Measurements from ENCODE around the gene FHL1. TPM values are rescaled to one million over a fixed set of nuclear protein-coding genes. Genes with fewer than 3 reads are reported as not detected.

FHL1 gene
- total RNA-seq, 1 donor from 2014 or later, result 4.5 TPM

DNA sequence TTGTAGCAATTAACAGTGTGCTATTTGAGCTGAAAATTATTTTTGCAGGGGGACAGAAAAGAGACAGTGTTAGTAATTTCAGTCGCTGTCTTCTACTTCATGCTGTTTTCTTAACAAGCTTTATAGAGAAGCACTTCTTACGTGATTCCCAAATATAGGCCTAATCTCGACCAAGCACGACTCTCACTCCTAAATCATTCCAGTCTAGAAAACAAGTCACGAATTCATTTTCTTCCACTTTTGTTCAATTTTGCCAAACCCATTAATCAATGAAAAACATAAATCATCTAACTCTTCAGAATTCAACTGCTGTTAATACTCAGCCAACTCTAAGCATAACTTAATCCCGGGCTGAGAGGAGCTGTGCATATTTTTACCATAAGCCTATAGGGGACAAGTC, 21.0 kb upstream of the FHL1 start:
- Mint-ChIP-seq H3K4me1 (ENCODE audit: low read depth) (peaks cover 10% of the 10 kb centered on the region), H3K9me3 (no peaks in the 10 kb centered on the region), H3K4me3 (ENCODE audit: low read depth) (no peak overlapping the region), H3K27me3 (ENCODE audit: low read depth) (no peaks in the 10 kb centered on the region), H3K36me3 (ENCODE audit: low read depth) (no peaks in the 10 kb centered on the region), H3K27ac (no peak overlapping the region)
- DNase-seq (ENCODE audit: low spot score), result no peak
- intact Hi-C loops (cut with micrococcal nuclease), result no loop called here

DNA sequence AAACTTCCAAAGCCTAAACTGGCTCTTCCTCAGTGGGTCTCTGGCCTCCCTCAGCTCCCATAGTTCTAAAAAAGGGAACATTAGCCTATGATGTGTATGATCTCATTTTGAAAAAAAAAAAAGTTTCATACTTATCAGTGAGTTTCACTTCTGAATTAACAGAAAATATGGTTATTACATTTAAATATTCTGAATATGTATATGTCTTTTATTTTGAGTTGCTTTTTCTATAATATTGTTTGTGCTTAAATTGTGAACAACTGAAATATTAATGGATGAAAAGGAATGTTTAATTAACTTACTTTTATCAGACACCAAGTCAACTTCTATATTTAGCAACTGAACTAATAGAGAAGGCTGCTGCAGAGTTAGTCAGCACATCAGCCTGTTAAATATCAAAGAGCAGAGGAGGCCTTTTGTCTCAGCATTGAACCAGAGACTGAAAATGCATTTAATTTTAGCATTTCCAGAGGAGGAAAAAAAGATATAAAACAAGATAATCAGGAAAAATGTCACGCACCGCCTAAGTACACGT, 20.4 kb upstream of the FHL1 start:
- H3K27ac Mint-ChIP-seq, result no peak overlapping the region
- H3K4me3 Mint-ChIP-seq (ENCODE audit: low read depth), result no peak overlapping the region
- H3K27me3 Mint-ChIP-seq (ENCODE audit: low read depth), result no peaks in the 10 kb centered on the region
- no peak for DNase-seq (ENCODE audit: low spot score)
- no peaks in the 10 kb centered on the region for H3K36me3 Mint-ChIP-seq (ENCODE audit: low read depth)
- peaks cover 12% of the 10 kb centered on the region for H3K4me1 Mint-ChIP-seq (ENCODE audit: low read depth)
- intact Hi-C loops (cut with micrococcal nuclease), result no loop called here
- no peaks in the 10 kb centered on the region for H3K9me3 Mint-ChIP-seq

DNA sequence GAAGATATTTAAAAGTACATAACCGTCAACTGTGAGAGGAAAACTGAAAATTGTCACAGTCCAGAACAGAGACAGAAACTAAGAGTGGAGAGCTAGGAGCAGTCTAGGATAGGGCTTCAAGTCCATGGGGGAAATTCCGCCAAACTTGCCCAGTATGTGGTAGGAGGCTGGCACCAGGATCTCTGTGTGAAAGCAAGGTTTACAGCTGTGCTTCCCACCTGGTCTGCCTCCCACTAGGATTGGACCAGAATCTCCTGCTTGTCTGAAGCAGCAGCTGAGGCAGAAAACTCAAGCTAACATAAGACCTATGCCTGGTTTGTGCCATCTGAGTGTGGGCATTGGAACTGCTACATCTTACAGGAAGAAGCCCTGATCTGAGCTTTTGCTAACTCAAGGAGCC, 18.6 kb upstream of the FHL1 start:
- intact Hi-C loops (cut with micrococcal nuclease), result no loop called here
- H3K4me1 Mint-ChIP-seq (ENCODE audit: low read depth), result peaks cover 12% of the 10 kb centered on the region
- DNase-seq (ENCODE audit: low spot score), result no peak
- H3K27ac Mint-ChIP-seq, result no peak overlapping the region
- no peaks in the 10 kb centered on the region for H3K9me3 Mint-ChIP-seq
- no peaks in the 10 kb centered on the region for H3K27me3 Mint-ChIP-seq (ENCODE audit: low read depth)
- no peaks in the 10 kb centered on the region for H3K36me3 Mint-ChIP-seq (ENCODE audit: low read depth)
- no peak overlapping the region for H3K4me3 Mint-ChIP-seq (ENCODE audit: low read depth)

DNA sequence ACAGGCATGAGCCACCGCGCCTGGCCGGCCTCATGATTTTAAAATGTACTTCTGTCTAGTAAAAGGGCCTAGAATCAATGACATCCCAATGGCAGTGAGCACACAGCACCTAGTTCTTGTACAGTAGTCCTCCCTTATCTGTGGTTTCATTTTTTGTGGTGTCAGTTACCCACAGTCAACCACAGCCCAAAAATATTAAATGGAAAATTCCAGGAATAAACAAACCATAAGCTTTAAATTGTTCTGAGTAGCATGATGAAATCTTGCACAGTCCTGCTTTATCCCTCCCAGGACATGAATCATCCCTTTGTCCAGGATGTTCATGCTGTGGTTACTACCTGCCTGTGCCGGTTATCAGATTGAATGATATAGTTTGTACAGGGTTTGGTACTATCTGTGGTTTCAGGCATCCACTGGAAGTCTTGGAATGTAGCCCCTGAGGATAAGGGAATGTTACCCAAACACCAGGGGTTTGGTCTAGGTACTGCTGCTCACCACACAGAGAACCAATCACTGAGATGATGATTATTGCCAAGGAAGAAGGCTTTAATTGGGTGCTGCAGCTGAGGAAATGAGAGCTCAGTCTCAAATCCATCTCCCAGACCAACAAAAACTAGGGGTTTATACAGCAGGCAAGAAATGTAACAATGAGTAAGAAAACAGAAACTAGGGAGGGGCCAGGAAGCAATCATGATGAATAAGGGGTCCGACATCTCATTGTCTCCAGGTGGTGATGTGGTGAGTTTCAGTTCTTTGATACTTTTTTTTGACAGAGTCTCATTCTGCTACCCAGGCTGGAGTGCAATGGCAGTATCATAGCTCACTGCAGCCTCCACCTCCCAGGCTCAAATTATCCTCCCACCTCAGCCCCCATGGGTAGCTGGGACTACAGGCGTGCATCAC, 16.2 kb upstream of the FHL1 start:
- Mint-ChIP-seq H3K27me3 (ENCODE audit: low read depth) (no peaks in the 10 kb centered on the region), H3K4me3 (ENCODE audit: low read depth) (no peak overlapping the region), H3K4me1 (ENCODE audit: low read depth) (peaks cover 12% of the 10 kb centered on the region), H3K9me3 (no peaks in the 10 kb centered on the region), H3K36me3 (ENCODE audit: low read depth) (no peaks in the 10 kb centered on the region), H3K27ac (peak overlapping the region; percentile 25)
- DNase-seq (ENCODE audit: low spot score), result no peak
- intact Hi-C loops (cut with micrococcal nuclease), result loop anchor here (1.0 kb wide), 1 partner anchor 16 kb away; the partner anchor contains the start of gene FHL1

DNA sequence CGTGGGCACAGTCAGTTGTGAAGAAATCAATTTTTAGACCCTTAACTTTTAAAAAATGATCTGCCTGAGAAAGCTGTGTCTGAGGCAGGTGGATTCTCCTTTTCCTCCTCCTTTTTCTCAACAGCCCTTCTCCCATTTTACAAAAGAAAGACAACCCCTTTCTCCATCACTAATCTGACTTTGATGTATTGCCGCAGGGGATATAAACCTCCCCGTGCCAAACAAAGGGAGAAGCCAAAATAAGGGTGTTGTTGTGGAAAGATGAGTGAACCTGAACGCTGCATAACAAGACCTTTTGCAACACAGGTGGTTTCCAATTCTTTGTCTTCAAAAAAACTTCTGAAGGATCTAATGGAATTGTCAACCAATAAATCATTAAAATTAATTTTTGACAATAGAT, 8.4 kb upstream of the FHL1 start:
- Mint-ChIP-seq H3K27me3 (ENCODE audit: low read depth) (no peaks in the 10 kb centered on the region), H3K9me3 (no peaks in the 10 kb centered on the region), H3K4me3 (ENCODE audit: low read depth) (no peak overlapping the region), H3K4me1 (ENCODE audit: low read depth) (peaks cover 2% of the 10 kb centered on the region), H3K36me3 (ENCODE audit: low read depth) (no peaks in the 10 kb centered on the region), H3K27ac (no peak overlapping the region)
- DNase-seq (ENCODE audit: low spot score), result no peak
- intact Hi-C loops (cut with micrococcal nuclease), result no loop called here

DNA sequence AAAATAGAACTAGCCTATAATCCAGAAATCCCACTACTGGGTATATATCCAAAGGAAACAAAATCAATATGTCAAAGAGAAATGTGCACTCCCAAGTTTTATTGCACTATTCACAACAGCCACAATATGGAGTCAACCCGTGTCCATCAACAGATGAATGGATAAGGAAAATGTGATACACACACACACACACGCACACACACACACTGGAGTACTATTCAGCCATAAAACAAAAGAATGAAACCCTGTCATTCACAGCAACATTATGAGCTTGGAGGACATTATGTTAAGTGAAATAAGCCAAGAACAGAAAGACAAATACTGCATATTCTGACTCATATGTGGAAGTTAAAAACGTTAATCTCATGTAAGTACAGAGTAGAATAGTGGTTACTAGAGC, 5.8 kb upstream of the FHL1 start:
- intact Hi-C loops (cut with micrococcal nuclease), result no loop called here

DNA sequence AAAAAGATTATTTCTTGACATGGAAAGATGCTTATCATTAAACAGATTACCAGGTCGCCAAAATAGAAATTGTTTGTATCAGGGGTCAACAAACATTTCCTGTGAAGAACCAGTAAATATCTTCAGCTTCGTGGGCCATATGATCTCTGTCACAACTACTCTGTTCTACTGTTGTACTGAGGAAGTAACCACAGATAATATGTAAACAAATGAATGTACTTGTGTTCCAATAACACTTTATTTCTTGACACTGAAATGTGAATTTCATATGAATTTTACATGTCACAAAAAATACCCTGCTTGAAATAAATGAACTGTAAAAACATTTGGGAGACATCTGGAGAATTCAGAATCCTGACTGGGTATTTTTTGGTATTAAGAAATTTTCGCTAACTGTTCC, 4.7 kb upstream of the FHL1 start:
- H3K4me3 Mint-ChIP-seq (ENCODE audit: low read depth), result no peak overlapping the region
- no peaks in the 10 kb centered on the region for H3K9me3 Mint-ChIP-seq
- peaks cover 10% of the 10 kb centered on the region for H3K27me3 Mint-ChIP-seq (ENCODE audit: low read depth)
- no peaks in the 10 kb centered on the region for H3K36me3 Mint-ChIP-seq (ENCODE audit: low read depth)
- H3K27ac Mint-ChIP-seq, result no peak overlapping the region
- peaks cover 18% of the 10 kb centered on the region for H3K4me1 Mint-ChIP-seq (ENCODE audit: low read depth)
- intact Hi-C loops (cut with micrococcal nuclease), result no loop called here
- no peak for DNase-seq (ENCODE audit: low spot score)

More for the DNA sequence above, 5.8 kb upstream of the FHL1 start:
- no peaks in the 10 kb centered on the region for H3K9me3 Mint-ChIP-seq
- H3K4me3 Mint-ChIP-seq (ENCODE audit: low read depth), result no peak overlapping the region
- peaks cover 17% of the 10 kb centered on the region for H3K4me1 Mint-ChIP-seq (ENCODE audit: low read depth)
- no peak for DNase-seq (ENCODE audit: low spot score)
- no peaks in the 10 kb centered on the region for H3K36me3 Mint-ChIP-seq (ENCODE audit: low read depth)
- peaks cover 9% of the 10 kb centered on the region for H3K27me3 Mint-ChIP-seq (ENCODE audit: low read depth)
- H3K27ac Mint-ChIP-seq, result no peak overlapping the region

DNA sequence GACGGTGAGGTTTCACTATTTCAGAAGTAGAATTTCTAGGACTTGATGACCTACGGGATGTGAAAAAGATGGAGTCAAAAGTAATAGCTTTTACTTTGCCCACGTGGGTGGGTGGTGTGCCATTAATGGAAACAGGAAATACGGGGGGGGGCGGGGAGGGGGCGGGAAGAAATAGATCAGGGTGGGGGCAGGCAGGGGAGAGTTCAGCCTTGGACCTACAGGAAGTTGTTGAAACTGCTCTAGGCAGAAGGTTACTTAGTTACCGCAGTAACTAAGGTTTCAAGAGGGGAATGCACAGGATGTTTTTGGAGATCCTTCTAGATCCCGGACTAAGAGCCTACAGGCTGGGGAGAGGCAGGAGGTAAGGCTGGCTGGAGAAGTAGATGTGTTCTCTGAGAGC, 3.6 kb upstream of the FHL1 start:
- Mint-ChIP-seq H3K4me3 (ENCODE audit: low read depth) (no peak overlapping the region), H3K27me3 (ENCODE audit: low read depth) (peaks cover 13% of the 10 kb centered on the region), H3K9me3 (no peaks in the 10 kb centered on the region), H3K36me3 (ENCODE audit: low read depth) (no peaks in the 10 kb centered on the region), H3K4me1 (ENCODE audit: low read depth) (peaks cover 18% of the 10 kb centered on the region), H3K27ac (peak overlapping the region; percentile 54)
- DNase-seq (ENCODE audit: low spot score), result no peak
- intact Hi-C loops (cut with micrococcal nuclease), result no loop called here

DNA sequence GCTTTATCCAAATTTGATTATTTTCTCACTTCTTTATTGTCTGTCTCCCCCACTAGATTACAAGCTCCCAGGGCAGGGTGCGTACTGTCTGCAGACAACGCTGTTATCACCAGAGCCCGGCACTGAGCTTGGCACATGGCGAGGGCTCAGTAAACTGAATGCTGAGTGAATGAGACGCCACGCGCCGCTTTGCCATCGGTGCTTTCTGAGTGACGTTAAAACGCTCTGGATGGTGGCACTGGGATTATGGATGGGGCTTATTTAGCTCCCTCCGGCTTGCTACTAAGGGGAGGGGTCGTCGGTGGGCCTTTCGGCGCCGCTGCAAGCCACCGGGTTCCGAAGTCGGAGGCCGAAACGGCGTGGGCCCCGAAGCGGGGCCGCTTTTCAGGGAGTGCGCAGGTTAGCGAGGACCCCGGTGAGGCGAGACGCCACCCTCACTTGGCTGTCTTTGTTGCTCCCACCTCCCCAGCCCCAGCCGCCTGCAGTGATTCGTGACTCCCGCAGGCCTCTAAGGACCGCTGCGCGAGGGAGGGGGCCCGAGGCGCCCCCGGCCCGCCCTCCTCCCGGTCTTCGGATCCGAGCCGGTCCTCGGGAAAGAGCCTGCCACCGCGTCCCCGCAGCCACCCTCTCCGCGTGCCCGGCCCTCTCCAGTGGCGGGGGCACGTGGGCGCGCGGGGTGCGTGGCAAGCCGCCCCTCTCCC, 569 bp upstream of the FHL1 start:
- Mint-ChIP-seq H3K4me1 (ENCODE audit: low read depth) (peaks cover 18% of the 10 kb centered on the region), H3K27ac (peak overlapping the region; percentile 38), H3K4me3 (ENCODE audit: low read depth) (peak overlapping the region; percentile 81), H3K36me3 (ENCODE audit: low read depth) (no peaks in the 10 kb centered on the region), H3K27me3 (ENCODE audit: low read depth) (peaks cover 15% of the 10 kb centered on the region), H3K9me3 (no peaks in the 10 kb centered on the region)
- DNase-seq (ENCODE audit: low spot score), result no peak
- intact Hi-C loops (cut with micrococcal nuclease), result loop anchor here (1.0 kb wide), 1 partner anchor 15 kb away; no protein-coding TSS in a partner anchor

DNA sequence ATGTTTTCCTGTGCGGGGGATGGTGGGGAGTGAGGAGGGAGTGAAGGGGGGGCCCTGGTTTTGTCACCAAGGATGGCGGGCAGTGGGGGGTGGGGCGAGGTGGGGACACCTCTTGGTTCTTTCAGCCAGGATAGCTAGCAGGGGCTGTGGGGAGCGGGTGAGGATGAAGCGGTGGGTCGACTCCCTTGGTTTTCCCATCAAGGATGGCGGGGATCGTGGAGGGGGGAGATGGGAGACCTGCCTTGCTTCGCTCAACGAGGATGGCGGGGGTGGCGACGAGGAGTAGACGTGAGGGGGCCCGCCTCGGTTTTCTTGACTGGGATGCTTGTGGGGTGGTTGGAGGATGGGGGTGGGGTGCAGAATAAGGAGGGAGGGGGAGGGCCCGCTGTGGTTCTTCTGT, 643 bp downstream of the FHL1 start:
- Mint-ChIP-seq H3K27ac (no peak overlapping the region), H3K27me3 (ENCODE audit: low read depth) (peaks cover 15% of the 10 kb centered on the region), H3K9me3 (no peaks in the 10 kb centered on the region), H3K36me3 (ENCODE audit: low read depth) (no peaks in the 10 kb centered on the region), H3K4me1 (ENCODE audit: low read depth) (peaks cover 18% of the 10 kb centered on the region), H3K4me3 (ENCODE audit: low read depth) (peak overlapping the region; percentile 55)
- intact Hi-C loops (cut with micrococcal nuclease), result loop anchor here (1.0 kb wide), 1 partner anchor 17 kb away; no protein-coding TSS in a partner anchor
- DNase-seq (ENCODE audit: low spot score), result no peak

DNA sequence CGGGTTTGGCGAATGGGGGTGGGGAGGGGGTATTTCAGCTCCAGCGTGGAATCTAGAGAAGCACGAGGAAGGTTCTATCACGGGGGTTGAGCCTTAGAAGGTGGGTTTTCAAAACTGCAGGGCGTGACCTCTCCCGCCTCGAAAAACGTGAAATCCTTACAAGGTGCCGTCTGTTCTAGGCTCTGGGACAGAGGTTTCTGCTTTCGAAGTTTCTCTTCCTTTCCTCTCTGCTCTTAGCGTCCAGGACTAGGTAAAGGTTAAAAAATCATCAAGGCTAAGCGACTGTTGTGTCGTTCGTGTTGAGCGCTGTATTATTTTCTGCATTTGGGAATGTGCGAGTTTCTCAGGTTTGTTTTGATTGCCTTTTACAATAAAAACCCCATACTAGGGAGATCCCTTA, 1.1 kb downstream of the FHL1 start:
- Mint-ChIP-seq H3K27ac (no peak overlapping the region), H3K36me3 (ENCODE audit: low read depth) (no peaks in the 10 kb centered on the region), H3K4me1 (ENCODE audit: low read depth) (peaks cover 18% of the 10 kb centered on the region), H3K4me3 (ENCODE audit: low read depth) (peak overlapping the region; percentile 55), H3K27me3 (ENCODE audit: low read depth) (peaks cover 15% of the 10 kb centered on the region), H3K9me3 (no peaks in the 10 kb centered on the region)
- intact Hi-C loops (cut with micrococcal nuclease), result no loop called here
- no peak for DNase-seq (ENCODE audit: low spot score)

DNA sequence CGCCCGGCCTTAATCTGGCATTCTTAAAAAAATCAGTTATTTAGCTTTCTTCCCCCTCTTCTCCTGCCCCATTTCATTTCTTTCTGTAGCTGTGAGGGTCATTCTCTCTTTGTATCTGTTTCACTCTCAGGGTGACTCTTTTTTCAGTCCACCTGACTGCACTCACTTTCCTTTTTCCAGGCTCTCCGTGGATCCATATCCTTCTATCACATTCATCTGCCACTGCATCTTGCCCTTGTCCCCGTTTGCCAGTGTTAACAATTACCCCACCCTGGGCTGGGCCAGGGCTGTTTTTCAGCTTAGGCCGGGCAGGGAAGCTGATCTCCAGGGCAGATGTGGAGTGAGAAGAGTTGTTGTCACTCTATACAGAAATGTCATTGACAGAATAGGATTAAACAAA, 7.7 kb downstream of the FHL1 start:
- H3K27me3 Mint-ChIP-seq (ENCODE audit: low read depth), result no peaks in the 10 kb centered on the region
- peaks cover 10% of the 10 kb centered on the region for H3K4me1 Mint-ChIP-seq (ENCODE audit: low read depth)
- H3K36me3 Mint-ChIP-seq (ENCODE audit: low read depth), result no peaks in the 10 kb centered on the region
- no peaks in the 10 kb centered on the region for H3K9me3 Mint-ChIP-seq
- DNase-seq (ENCODE audit: low spot score), result no peak
- intact Hi-C loops (cut with micrococcal nuclease), result loop anchor here (10.0 kb wide), 1 partner anchor 110 kb away; no protein-coding TSS in a partner anchor
- no peak overlapping the region for H3K27ac Mint-ChIP-seq
- H3K4me3 Mint-ChIP-seq (ENCODE audit: low read depth), result no peak overlapping the region

All from activated T-helper 2 cell treated with anti-CD3 and anti-CD28 coated beads, Interferon-gamma antibody, Interleukin-2, Interleukin-4, amounts not matched to agents 10 μg/mL and 5 μg/mL and 100 μg/mL, durations not matched to agents 14 hours and 24 hours and 36 hours (primary cell).